KOPT-K1 (cell line): Measurements from ENCODE around the gene ZNF311.

Experiments used
- H3K27ac ChIP-seq: fragments of 200-600 bp; sonication (generic); 2 replicates; pipeline ENCODE4 v1.5.1; 2016; ENCODE audit warnings: antibody characterized with exemption, mild to moderate bottlenecking, low read depth, low read length; ENCODE audit not compliant: poor library complexity, severe bottlenecking
- H3K36me3 ChIP-seq: fragments of 200-600 bp; sonication (generic); 2 replicates; pipeline ENCODE4 v1.5.1; 2017; ENCODE audit warnings: antibody characterized with exemption, mild to moderate bottlenecking, low read length, moderate library complexity; ENCODE audit not compliant: insufficient read depth
- H3K9me3 ChIP-seq: fragments of 200-600 bp; sonication (generic); 2 replicates; pipeline ENCODE4 v1.5.1; 2017; ENCODE audit warnings: antibody characterized with exemption, low read length, mild to moderate bottlenecking; ENCODE audit not compliant: insufficient read depth, poor library complexity, severe bottlenecking

The ZNF311 gene

GRCh38 chr6:28996844-28997510 is 8.1 kb downstream of the ZNF311 start:
- no peak overlapping the region for H3K27ac ChIP-seq
- H3K36me3 ChIP-seq = no peaks in the 10 kb centered on the region
- H3K9me3 ChIP-seq = no peaks in the 10 kb centered on the region

- Histone ChIP-seq H3K36me3 (no peaks in the 10 kb centered on the region), H3K9me3 (no peaks in the 10 kb centered on the region), H3K27ac (no peak overlapping the region)
These were observed 9.9 kb downstream of the ZNF311 start for GRCh38 chr6:28995093-28995650.

DNA sequence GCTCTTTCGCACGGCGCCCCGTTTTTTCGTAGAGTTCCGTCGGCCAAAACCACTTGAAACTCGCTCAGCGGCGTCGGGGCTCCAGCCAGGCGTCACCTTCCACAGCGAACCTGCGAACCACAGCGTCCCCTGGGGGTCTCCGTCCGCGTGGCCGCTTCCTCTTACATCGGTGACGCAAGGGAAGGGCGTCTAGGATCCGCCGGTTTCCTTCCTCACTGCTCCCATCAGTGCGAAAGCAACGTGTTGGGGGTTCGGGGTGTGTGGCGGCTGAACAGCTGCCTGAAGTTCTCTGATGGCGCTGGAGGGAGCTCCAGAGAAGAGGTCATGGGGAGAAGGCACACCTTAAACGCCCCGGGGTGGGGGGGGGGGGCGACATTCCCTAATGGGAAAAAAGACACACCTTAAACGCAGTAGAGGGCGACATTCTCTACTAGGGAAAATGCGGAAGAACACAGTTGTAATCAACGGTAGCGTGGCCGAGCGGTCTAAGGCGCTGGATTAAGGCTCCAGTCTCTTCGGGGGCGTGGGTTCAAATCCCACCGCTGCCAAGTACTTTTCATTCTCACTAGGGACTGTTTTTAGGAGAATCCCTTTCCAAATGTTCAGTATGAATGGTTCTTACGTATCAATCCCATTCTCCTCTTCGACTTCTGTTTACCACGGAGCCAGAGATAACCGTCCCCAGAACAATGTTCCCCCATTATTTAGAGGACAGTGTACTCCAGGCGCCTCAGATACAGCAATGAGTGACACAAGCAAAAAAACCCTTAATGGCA is 16.4 kb downstream of the ZNF311 start:
- H3K27ac ChIP-seq = no peak overlapping the region
- no peaks in the 10 kb centered on the region for H3K9me3 ChIP-seq
- no peaks in the 10 kb centered on the region for H3K36me3 ChIP-seq

- Histone ChIP-seq H3K27ac (no peak overlapping the region), H3K9me3 (no peaks in the 10 kb centered on the region), H3K36me3 (no peaks in the 10 kb centered on the region)
These were observed 19.5 kb downstream of the ZNF311 start for GRCh38 chr6:28985462-28986164.

GRCh38 chr6:28983838-28984237 is 21.3 kb downstream of the ZNF311 start:
- no peaks in the 10 kb centered on the region for H3K36me3 ChIP-seq
- H3K9me3 ChIP-seq = no peaks in the 10 kb centered on the region
- H3K27ac ChIP-seq = no peak overlapping the region

DNA sequence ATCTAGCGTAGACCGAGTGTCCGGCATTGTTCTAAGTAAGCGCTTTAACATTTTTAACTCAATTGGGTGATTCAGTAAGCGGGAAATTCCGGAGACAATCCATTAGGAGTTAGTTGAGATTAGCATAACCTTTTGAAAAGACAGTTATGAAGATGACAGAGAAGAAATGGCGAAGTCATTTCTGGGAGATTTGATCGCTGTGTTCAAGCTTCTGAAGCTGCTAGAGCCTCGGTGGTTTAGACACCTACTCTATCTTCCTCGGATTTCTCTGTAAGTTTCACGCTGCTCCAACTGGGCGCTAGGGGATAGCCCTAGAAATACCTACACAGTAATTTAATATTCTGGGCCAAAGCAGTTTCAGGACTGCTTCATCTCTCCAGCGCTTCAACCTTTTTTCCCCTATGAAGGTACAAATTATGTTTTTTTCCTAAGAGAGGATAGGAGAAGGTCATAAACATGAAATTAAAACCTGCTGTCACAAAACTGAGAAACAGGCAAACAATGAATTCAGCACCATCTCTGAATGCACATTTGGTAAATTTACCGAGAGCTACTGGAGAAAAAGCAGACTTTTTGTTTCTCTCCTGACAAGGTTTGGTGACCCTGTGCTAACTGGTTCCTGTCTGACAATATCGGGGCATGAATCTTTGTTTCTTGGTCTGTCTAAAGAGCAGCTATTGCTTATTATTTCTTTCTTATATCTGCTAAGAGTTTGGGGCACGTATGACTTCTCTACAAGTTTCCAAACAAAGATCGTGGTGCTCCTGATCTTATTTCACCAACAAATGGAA is 22.4 kb downstream of the ZNF311 start:
- H3K9me3 ChIP-seq = no peaks in the 10 kb centered on the region
- peak overlapping the region; percentile 0 for H3K27ac ChIP-seq
- H3K36me3 ChIP-seq = no peaks in the 10 kb centered on the region

- Histone ChIP-seq H3K36me3 (no peaks in the 10 kb centered on the region), H3K9me3 (no peaks in the 10 kb centered on the region), H3K27ac (peak overlapping the region; percentile 33)
These were observed 23.2 kb downstream of the ZNF311 start for GRCh38 chr6:28981833-28982475.

DNA sequence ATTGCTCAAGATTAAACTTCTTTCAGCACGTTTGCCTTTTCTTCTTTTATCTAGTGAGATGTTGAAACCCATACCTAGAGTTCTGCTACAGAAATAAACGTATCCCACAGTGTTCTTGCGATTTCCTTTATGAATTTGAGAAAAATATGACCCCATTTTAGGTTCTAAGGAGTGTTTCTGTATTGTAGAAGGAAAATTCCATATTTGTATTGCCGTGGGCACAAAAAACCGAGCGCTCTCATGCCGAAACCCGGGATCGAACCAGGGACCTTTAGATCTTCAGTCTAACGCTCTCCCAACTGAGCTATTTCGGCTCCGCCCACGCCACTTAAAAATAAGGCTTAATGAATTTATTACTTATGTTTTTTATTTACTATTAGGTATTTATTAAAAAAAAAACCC is 23.7 kb downstream of the ZNF311 start:
- H3K9me3 ChIP-seq = no peaks in the 10 kb centered on the region
- no peaks in the 10 kb centered on the region for H3K36me3 ChIP-seq
- H3K27ac ChIP-seq = peak overlapping the region; percentile 28

GRCh38 chr6:28980852-28981430 is 24.2 kb downstream of the ZNF311 start:
- Histone ChIP-seq H3K27ac (peak overlapping the region; percentile 28), H3K36me3 (no peaks in the 10 kb centered on the region), H3K9me3 (no peaks in the 10 kb centered on the region)

DNA sequence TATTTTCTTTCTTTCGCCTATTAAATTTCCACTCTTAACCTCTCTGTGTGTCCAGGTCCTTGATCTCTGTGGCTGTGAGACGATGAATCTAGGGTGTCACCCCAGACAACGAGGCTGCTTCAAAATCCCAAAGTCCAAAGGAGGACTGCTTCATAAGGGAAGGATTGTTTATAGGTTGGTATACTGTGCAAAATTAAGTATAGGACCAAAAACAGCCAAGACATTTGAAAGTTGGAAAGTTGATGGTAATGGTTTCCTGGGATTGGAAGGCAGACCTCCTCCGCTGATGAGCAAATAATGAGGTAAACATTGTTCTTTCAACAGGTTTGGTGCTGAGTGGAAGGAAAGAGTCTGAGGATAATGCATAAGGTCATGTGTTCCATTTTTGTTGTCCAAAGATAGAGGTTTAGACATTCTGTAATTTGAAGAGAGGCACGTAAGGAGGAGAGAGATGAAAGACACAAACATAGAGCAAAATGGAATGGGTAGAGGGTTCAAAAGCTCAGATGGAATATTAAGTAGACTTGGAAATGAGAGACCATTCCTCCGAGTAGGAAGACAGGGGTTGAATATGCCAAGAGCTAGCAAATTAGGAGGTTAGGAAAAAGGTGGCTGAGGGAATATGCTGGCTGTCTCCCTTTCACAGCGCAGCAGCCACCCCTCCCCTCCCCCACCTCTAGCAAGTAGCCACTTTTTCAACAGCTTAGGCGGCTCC is 24.8 kb downstream of the ZNF311 start:
- Histone ChIP-seq H3K27ac (peak overlapping the region; percentile 28), H3K36me3 (no peaks in the 10 kb centered on the region), H3K9me3 (no peaks in the 10 kb centered on the region)

DNA sequence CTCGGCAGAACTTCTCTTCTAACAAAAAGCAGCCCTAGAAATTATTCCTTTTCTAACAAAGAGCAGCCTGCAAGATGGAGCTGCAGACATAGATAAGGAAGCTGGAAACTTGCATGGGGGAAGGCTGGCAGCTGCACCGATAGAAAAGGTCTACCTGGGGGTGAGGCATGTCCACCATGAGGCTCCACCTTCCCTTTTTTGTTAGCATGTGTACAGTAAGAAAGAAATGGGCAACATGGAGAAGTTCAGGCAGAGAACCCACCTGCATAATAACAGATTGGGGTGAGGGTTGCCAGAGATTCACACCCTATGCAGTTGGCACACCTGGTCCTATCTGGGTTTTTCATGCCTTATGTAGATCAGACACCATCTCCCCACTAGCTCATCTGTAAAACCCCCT is 25.4 kb downstream of the ZNF311 start:
- no peak overlapping the region for H3K27ac ChIP-seq
- no peaks in the 10 kb centered on the region for H3K36me3 ChIP-seq
- H3K9me3 ChIP-seq = no peaks in the 10 kb centered on the region

DNA sequence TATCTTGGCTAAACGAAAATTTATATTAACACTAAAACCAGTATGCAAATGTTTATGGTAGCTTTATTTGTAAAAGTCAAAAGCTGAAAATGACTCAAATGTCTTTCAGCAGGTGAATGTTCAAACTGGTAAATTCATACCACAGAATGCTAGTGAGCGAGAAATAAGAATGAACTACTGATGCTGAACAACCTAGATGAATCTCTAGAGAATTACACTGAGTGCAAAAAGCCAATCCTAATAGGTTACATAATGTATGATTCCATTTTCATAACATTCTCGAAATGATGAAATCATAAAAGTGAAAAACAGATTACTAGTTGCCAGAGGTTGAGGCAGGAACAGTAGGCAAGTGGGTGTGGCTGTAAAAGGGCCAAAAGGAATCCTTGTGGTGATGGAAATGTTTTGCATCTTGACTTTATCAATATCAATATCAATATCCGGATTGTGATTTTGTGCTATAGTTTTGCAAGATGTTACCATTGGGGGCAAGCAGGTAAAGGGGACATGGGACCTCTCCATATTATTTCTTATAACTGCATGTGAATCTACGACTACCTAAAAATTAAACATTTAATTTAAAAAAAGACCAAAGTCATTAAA is 26.1 kb downstream of the ZNF311 start:
- no peaks in the 10 kb centered on the region for H3K9me3 ChIP-seq
- no peak overlapping the region for H3K27ac ChIP-seq
- H3K36me3 ChIP-seq = no peaks in the 10 kb centered on the region

DNA sequence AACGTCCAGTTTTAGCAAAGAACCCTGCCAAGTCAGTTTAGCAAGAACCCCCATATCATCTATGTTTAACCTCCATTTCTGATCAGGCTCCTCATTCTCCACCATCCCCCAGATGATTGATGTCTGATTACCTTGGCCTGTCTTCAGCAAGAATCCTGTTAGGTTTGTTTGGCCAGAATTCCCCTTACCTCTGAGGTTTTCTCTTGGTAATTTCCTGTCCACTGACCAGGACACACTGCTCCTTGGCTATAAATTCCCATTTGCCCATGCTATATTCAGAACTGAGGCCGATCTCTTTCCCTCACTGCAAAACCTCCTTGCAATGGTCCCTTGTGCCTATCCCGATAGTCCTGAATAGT is 27.0 kb downstream of the ZNF311 start:
- Histone ChIP-seq H3K27ac (no peak overlapping the region), H3K9me3 (no peaks in the 10 kb centered on the region), H3K36me3 (no peaks in the 10 kb centered on the region)
